Central memory CD8-positive, alpha-beta T cell (primary cell): ENCODE data around the gene HOXC11.

ENCODE experiments used
- ATAC-seq: fragments of 150-1000 bp; cut with Tn5 transposase; replicated peaks from 2 replicates; pipeline ENCODE4 v1.10.0; 2022; ENCODE audit warnings: mild to moderate bottlenecking, moderate FRiP score, moderate number of reproducible peaks; ENCODE audit not compliant: poor library complexity, severe bottlenecking; ENCODE audit errors: extremely low read depth
- DNase-seq, 2 donors: peaks; one replicate each; pipeline ENCODE4 v3.0.0; 2021; ENCODE audit warnings: low spot score in 2 of 2
- H3K27ac Mint-ChIP-seq: one replicate; pipeline ENCODE4 v1.8.0; 2022; ENCODE audit warnings: low read depth, mild to moderate bottlenecking, moderate library complexity, mixed read lengths
- H3K27me3 Mint-ChIP-seq: one replicate; pipeline ENCODE4 v1.8.0; 2022; ENCODE audit warnings: mixed read lengths
- H3K36me3 Mint-ChIP-seq: one replicate; pipeline ENCODE4 v1.8.0; 2022; ENCODE audit warnings: mild to moderate bottlenecking, moderate library complexity, mixed read lengths; ENCODE audit not compliant: insufficient read depth
- H3K4me1 Mint-ChIP-seq: one replicate; pipeline ENCODE4 v1.8.0; 2022; ENCODE audit warnings: mixed read lengths
- H3K4me3 Mint-ChIP-seq: one replicate; pipeline ENCODE4 v1.8.0; 2022; ENCODE audit warnings: mild to moderate bottlenecking, moderate library complexity, mixed read lengths
- H3K9me3 Mint-ChIP-seq: one replicate; pipeline ENCODE4 v1.8.0; 2022; ENCODE audit warnings: mixed read lengths

HOXC11 gene

DNA sequence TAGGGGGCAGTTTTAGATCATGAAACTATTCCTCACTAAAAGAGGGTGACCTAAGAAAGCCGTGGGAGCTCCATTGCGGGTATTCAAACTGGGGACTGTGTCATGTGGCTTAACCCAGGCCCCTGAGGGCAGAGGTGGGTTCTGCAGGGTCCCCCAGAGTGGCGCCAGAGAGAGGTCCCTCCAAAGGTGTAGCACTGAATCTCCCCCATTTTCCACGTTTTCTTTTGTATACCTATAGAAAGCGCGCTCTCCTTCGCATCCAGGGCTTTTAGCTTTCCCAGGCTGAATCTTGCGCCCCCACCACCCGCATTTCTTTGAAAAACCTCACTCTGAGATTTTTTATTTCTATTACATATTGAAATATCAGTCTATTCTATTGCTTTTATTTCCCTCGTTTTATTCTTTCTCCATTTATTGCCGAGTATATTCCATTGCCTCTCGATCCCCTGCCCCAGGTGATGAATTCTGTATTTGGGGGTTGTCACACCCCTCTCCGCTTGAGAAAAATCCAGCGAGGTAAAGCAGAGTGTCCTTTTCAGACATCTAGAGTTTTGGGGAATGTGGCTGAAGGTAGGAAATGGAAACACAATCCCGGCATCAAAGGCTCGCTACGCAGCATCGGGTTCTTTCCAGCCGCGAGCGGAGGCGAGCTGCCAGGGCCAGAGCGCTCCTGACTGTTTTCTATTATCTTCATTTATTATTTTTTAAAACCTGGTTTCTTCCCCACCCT lies 35.2 kb upstream of the HOXC11 start:
- no peaks in the 10 kb centered on the region for H3K9me3 Mint-ChIP-seq
- no peak for DNase-seq
- no peak overlapping the region for H3K4me3 Mint-ChIP-seq
- no peak overlapping the region for H3K27ac Mint-ChIP-seq
- peaks cover 99% of the 10 kb centered on the region for H3K27me3 Mint-ChIP-seq
- ATAC-seq, result no peak
- peaks cover 12% of the 10 kb centered on the region for H3K4me1 Mint-ChIP-seq
- peaks cover 18% of the 10 kb centered on the region for H3K36me3 Mint-ChIP-seq

DNA sequence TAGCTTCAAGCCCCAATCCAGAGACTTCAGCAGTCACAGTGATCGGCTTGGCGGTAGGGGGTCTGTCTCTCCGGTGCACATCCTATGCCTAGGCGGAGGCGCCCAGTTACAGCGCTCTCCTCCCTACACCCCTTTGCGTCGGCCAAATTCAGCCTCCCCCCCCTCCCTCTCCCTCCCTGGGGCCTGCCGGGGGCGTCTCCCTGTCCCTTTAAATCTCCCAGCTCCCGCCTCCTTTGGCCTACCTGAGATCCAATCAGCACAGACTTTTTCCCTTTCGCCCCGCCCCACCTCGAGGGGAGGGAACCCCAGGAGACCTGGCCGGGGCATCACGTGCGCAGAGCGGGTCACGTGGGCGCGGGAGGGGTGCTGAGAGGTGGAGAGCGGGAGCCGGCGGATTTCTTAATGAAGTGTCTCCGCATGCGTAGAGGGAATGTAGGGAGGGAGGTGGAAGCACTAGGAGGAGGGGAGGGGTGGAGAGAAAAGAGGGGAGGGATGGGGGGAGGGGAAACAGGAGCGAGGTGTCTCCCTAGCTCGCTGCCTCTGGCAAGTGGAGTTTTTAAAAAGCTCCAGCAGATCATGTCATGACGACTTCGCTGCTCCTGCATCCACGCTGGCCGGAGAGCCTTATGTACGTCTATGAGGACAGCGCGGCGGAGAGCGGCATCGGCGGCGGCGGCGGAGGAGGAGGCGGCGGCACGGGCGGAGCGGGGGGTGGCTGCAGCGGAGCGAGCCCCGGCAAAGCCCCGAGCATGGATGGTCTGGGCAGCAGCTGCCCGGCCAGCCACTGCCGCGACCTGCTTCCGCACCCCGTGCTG lies 34.4 kb upstream of the HOXC11 start, which contains the start of gene HOXC13:
Gene HOXC13 (plus strand): TSS at position 506 of the 815 bp plus-strand sequence. CDS start 76 bp downstream, at position 582.
- no peak for ATAC-seq
- Mint-ChIP-seq H3K27me3 (peaks cover 99% of the 10 kb centered on the region), H3K27ac (no peak within 1 kb of the TSS), H3K4me1 (peaks cover 12% of the 10 kb centered on the region), H3K36me3 (peaks cover 18% of the 10 kb centered on the region), H3K9me3 (no peaks in the 10 kb centered on the region), H3K4me3 (peak within 1 kb of the TSS; percentile 16)
- DNase-seq, result no peak

DNA sequence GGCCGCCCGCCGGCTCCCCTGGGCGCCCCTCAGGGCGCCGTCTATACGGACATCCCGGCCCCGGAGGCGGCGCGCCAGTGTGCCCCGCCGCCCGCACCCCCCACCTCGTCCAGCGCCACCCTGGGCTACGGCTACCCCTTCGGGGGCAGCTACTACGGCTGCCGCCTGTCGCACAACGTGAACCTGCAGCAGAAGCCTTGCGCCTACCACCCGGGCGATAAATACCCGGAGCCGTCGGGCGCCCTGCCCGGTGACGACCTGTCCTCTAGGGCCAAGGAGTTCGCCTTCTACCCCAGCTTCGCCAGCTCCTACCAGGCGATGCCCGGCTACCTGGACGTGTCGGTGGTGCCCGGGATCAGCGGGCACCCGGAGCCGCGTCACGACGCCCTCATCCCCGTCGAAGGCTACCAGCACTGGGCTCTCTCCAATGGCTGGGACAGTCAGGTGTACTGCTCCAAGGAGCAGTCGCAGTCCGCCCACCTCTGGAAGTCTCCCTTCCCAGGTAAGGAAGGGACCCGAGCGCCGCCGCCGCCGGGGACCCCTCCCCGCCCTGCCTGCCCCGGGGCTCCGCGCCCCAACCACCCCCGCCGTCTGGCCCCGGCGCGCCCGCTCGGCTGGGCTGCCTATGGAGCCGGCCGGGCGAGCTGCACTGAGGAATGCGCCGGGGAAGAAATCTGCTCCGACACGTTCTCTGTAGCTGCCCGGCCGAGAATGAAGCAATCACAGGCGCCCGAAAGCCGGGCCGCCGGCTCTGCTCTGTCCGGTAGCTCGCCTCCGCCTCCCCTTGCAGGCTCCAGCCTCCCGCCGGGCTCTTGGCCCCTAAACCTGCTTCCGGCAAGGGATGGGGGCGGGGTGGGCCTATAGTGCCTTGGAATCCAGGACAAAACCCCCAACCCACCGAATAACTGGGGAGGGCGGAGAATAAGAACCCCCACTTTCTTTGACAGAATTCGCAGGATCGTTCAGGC lies 33.5 kb upstream of the HOXC11 start:
- H3K4me3 Mint-ChIP-seq, result peak overlapping the region; percentile 16
- H3K27ac Mint-ChIP-seq, result no peak overlapping the region
- H3K9me3 Mint-ChIP-seq, result no peaks in the 10 kb centered on the region
- peaks cover 12% of the 10 kb centered on the region for H3K4me1 Mint-ChIP-seq
- peaks cover 99% of the 10 kb centered on the region for H3K27me3 Mint-ChIP-seq
- peaks cover 18% of the 10 kb centered on the region for H3K36me3 Mint-ChIP-seq
- no peak for ATAC-seq
- no peak for DNase-seq

DNA sequence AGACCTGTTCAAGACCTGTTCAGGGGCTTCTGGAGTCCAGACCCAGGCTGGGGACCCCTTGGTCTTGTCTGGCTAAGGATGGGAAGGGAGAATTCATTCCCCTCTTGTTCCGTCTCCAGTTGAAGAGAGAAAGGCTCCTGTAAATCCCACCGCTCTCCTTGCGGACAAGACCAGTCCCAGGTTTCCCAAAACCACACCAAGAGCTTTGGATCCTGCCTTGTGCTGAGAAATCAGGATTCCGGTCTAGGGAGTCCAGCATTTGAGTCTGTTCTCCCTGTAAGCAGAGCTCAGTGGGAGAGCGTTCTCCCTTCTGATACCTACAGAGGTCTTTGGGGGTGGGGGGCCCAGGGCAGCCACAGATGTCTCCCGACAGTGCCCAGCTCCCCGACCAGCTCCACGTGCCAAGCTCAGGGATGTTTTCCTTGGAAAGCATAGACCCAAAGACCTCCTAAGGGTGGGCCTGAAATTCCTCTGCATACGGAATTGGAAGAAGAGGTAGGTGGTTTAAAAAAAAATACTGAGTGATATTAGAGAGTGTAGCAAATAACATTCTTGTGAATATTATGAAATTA lies 32.4 kb upstream of the HOXC11 start:
- DNase-seq, result no peak
- Mint-ChIP-seq H3K27me3 (peaks cover 99% of the 10 kb centered on the region), H3K36me3 (peaks cover 14% of the 10 kb centered on the region), H3K4me1 (peaks cover 7% of the 10 kb centered on the region), H3K9me3 (no peaks in the 10 kb centered on the region), H3K27ac (no peak overlapping the region), H3K4me3 (no peak overlapping the region)
- no peak for ATAC-seq

DNA sequence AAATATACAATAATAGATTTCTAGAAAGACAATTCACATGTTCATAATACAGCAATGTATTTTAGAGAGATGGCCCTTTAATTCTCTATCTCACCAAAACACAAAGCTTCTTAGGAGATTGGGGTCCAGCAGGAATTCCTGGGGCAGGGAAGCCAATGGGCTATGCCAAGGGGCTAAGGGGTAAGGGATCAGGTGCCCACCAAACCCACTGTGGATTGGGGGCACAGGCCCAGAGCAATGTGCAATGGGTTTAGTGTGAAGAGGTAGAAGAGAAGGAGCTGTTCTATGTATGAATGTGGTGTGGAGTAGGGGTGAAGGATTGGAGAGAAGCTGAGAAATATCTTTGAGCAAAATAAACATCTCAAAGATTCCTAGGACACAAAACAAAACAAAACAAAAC lies 31.7 kb upstream of the HOXC11 start:
- Mint-ChIP-seq H3K4me3 (no peak overlapping the region), H3K27me3 (peaks cover 99% of the 10 kb centered on the region), H3K36me3 (peaks cover 11% of the 10 kb centered on the region), H3K4me1 (peaks cover under 1% of the 10 kb centered on the region), H3K9me3 (no peaks in the 10 kb centered on the region), H3K27ac (no peak overlapping the region)
- no peak for DNase-seq
- no peak for ATAC-seq

DNA sequence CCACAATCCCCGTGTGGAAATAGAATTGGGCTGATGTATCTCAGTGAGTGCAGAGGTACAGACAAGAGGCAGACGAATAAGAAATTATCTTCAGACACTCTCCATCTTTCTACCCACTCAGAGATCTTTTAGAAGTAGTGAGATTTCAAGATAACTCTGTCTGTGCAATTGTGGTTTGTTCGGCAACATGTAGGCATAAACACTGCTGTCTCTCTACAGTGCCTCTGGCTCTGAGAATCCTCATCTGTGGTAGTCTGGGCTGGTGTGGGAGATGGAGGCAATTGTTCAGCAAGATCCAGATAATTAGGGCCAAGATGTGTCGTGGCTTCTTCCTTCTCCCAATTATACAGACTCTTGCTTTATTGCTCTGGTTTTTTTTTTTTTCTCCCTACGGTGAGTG lies 31.2 kb upstream of the HOXC11 start:
- Mint-ChIP-seq H3K4me1 (no peaks in the 10 kb centered on the region), H3K9me3 (no peaks in the 10 kb centered on the region), H3K27ac (no peak overlapping the region), H3K27me3 (peaks cover 99% of the 10 kb centered on the region), H3K4me3 (no peak overlapping the region), H3K36me3 (peaks cover 9% of the 10 kb centered on the region)
- ATAC-seq (no peak), DNase-seq (no peak)

DNA sequence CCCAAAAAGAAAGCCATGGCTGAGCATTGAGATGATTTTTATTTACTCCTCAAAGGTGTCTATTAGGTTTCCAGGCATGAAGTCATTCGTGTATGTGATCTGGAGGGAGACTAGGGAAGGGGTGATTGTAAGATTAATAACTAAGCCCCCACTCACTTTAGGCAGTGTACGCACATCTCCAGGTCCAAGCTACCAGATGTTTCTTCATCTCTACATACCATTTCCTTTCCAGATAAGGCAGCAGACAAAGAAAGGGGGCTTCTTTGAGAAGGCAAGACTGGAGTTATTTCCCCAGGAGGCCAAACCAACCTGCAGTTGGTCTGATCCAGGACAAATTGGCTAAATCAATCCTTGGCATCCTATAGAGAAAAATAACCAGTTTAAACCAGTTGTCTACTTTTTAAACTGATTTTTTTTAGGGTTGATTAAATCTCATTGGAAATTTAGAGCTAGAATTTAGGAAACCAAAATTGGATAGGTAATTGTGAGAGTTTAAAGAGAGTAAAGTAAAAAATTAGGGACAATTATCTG lies 30.4 kb upstream of the HOXC11 start:
- Mint-ChIP-seq H3K4me1 (no peaks in the 10 kb centered on the region), H3K27me3 (peaks cover 99% of the 10 kb centered on the region), H3K27ac (no peak overlapping the region), H3K9me3 (no peaks in the 10 kb centered on the region), H3K36me3 (peaks cover 9% of the 10 kb centered on the region), H3K4me3 (no peak overlapping the region)
- ATAC-seq, result no peak
- DNase-seq, result no peak

DNA sequence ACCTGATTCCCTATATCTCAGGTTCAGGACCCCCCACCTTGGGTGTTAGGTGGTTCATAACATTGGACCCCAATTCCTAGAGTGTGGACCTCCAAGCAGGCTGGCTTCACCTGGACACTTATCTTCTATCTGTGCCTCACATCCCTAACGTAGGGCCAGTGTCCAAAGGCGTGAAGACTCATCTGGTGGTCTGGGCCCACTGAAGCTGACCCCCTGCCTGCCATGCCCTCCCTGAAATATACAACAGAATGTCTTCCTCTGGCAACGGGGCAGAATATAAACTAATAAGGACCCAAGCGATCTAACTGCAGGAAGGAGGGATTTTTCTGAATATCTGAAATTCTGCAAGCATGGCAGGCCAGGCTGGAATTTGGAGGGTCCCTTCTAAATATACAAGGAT lies 28.7 kb upstream of the HOXC11 start:
- Mint-ChIP-seq H3K9me3 (no peaks in the 10 kb centered on the region), H3K4me3 (no peak overlapping the region), H3K27ac (peak overlapping the region; percentile 48), H3K27me3 (peaks cover 100% of the 10 kb centered on the region), H3K36me3 (peaks cover 8% of the 10 kb centered on the region), H3K4me1 (no peaks in the 10 kb centered on the region)
- DNase-seq (no peak), ATAC-seq (no peak)

DNA sequence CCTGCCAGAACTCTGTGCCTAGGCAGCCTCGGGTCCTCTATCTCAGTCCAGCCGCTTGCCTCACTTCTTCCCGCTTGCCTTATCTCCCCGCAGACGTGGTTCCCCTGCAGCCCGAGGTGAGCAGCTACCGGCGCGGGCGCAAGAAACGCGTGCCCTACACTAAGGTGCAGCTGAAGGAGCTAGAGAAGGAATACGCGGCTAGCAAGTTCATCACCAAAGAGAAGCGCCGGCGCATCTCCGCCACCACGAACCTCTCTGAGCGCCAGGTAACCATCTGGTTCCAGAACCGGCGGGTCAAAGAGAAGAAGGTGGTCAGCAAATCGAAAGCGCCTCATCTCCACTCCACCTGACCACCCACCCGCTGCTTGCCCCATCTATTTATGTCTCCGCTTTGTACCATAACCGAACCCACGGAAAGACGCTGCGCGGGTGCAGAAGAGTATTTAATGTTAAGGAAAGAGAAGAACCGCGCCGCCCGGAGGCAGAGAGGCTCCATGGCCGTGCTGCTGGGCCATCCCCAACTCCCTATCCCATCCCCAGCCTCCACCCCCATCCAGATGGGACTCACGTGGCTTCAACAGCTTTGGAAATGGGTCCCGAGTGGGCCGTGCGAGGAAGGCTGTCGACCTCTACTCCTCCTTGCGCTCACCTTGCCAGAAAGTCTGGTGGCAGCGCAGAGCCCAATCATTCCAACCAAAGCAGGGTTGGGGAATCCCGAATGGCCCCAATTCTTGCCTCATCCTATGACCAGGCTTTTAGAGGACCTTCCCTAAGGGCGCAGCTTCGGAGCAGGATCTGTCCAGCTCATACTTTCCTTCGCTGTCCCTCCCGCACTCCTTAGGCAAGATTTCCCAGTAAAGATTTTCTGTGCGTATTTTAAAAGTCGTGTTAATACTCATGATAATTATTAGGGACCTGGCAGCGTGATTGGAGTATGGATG lies 27.7 kb upstream of the HOXC11 start:
- H3K4me1 Mint-ChIP-seq, result no peaks in the 10 kb centered on the region
- ATAC-seq (no peak), DNase-seq (no peak)
- no peak overlapping the region for H3K4me3 Mint-ChIP-seq
- H3K27ac Mint-ChIP-seq, result no peak overlapping the region
- peaks cover 5% of the 10 kb centered on the region for H3K36me3 Mint-ChIP-seq
- peaks cover 100% of the 10 kb centered on the region for H3K27me3 Mint-ChIP-seq
- H3K9me3 Mint-ChIP-seq, result no peaks in the 10 kb centered on the region

DNA sequence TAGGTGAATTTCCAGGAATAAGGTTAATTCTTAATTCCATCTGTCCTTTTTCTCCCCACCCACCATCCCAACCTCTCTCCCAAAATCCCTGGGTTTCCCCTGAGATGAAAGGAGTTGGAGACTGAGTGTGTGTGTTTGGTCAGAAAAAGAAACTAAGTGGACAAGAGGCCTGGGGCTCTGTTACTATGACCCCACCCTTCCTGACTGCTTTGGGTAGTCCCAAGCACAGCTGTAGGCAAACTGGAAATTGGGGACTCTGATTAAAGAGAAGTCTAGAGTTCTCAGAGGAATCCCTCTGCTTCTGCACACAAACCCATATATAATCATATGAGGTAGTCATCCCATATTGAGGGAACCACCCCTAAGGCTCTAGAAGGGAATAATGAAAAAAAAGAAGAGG lies 25.2 kb upstream of the HOXC11 start:
- peaks cover 23% of the 10 kb centered on the region for H3K36me3 Mint-ChIP-seq
- peaks cover 100% of the 10 kb centered on the region for H3K27me3 Mint-ChIP-seq
- ATAC-seq (no peak), DNase-seq (no peak)
- H3K9me3 Mint-ChIP-seq, result no peaks in the 10 kb centered on the region
- H3K4me3 Mint-ChIP-seq, result no peak overlapping the region
- H3K27ac Mint-ChIP-seq, result no peak overlapping the region
- H3K4me1 Mint-ChIP-seq, result peaks cover 14% of the 10 kb centered on the region
